HuH-7 (cell line): ENCODE data around the gene MMP24.
"Not testable (repeated sequence)": the region's sequence is repeated elsewhere in the genome, so short reads cannot be mapped to it uniquely, and the experiment has no call there.

Experiments used
- DNase-seq: peaks from one replicate; pipeline ENCODE4 v3.0.0; 2011; ENCODE audit warnings: low spot score

Gene MMP24

DNA sequence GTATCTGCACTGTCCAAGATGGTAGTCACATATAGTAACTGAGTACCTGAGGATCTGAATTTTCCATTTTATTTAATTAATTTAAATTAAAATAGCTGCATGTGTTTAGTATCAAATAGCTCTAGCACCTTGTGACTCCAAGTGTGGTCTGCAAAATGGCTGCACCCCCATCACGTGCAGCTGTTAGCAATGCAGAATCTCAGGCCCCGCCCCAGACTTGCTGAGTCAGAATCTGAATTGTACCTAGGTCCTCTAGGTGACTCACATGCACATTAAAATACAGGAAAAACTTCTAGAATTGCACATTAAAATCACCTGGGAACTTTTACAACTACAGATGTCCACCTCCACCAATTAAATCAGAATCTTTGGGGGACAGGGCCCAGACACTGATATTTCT, 84.9 kb downstream of the MMP24 start:
- DNase-seq: no peak

DNA sequence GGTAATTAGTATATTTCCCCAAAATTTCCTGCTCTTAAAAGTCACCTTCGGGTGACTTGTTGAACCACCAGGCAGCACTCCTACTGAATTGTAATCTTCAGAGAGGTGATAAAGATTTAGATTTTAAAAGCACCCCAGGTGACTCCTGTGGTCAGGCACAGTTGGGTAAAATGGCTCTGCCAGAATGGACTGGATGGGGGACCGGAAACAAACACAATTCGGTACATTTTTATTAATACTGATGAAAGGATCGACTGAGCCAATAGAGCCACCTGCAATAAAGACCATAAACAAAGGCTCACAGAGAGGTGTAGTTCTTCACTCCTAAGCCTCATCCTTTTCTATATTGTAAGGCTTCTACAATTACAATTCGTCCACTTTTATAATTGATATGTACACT, 85.3 kb downstream of the MMP24 start:
- no peak for DNase-seq

DNA sequence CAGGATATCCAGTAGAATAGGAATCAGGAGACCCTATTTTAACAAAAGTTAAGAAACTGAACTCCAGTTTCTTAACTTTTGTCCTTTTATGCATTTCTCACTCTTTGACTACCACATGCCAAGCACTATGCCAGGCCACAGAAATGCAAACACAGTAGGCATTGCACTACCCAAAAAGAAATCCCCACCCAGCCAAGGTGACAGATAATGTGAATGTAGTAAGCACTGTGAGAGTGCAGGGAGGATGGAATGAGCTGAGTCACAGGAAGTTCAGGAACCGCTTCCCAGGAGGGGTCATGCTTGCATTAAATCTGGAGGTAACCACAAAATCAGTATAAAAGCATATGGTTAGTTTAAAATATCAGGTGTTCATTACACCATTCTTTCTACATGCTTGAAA, 85.8 kb downstream of the MMP24 start:
- DNase-seq: no peak

DNA sequence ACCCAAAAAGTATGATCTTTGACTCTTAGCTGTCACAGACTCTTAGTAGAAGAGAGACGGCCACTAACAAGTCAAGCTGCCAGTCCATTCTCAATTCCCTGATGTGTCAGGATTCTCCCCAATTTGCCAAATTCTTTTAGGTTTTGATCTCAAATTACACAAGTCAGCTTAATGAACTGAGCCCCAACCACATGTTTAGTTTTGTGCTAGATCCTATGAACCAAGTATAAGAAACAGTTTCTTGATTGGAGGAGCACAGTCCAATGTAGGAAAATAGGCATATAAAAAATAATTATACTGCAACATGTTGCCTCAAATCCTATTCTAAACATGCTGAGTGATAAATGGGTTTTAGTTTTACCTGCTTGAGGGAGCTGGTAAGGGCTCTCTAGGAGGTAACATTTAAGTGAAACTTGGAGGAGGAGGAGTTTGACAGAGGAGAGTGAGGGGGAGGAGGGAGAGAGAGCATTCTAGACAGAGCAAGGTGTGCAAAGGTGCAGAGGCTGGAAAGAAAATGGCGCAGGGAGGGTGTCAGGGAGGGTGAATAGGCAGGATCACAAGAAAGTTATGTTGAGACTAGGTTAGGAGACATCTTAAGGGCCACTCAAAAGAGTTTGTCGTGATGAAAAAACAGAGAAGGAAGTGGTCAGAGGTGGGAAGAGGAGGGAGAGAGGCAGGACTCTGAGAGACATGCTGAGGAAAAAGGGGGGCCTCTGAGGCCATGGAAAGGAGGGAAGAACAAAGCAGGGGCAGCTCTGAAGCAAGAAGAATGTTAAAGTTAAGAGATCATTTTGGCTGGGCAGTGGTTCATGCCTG, 88.5 kb downstream of the MMP24 start:
- no peak for DNase-seq

DNA sequence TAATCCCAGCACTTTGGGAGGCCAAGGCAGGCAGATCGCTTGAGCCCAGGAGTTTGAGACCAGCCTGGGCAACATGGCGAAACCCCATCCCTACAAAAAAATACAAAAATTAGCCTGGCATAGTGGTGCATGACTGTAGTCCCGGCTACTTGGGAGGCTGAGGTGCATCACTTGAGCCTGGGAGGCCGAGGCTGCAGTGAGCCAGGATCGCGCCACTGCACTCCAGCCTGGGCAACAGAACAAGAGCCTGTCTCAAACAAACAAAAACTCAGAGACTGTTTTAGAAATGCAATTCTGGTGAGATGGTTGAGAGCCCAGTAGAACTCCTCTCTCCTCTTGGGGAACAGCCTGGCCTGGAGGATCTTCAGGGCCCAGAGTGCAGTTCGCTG, 89.1 kb downstream of the MMP24 start:
- DNase-seq: not testable (repeated sequence)

DNA sequence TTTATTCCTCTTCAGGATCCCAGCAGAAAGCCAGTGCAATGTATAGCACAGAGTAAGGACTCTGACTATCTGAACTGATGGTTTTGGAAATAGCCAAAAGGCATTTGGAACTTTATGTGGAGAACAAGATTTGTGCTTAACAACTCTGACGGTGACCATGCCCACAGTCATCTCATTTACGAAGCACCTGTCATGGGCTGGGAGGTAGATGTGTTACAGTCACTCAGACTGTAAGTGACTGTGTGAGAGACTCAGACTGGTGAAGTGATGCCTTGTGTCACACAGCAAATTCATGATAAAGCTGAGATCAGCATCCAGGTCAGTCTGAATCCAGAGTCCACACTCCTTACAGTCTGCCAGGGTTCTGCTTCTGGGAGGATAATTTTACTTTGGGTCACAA, 89.6 kb downstream of the MMP24 start:
- no peak for DNase-seq

DNA sequence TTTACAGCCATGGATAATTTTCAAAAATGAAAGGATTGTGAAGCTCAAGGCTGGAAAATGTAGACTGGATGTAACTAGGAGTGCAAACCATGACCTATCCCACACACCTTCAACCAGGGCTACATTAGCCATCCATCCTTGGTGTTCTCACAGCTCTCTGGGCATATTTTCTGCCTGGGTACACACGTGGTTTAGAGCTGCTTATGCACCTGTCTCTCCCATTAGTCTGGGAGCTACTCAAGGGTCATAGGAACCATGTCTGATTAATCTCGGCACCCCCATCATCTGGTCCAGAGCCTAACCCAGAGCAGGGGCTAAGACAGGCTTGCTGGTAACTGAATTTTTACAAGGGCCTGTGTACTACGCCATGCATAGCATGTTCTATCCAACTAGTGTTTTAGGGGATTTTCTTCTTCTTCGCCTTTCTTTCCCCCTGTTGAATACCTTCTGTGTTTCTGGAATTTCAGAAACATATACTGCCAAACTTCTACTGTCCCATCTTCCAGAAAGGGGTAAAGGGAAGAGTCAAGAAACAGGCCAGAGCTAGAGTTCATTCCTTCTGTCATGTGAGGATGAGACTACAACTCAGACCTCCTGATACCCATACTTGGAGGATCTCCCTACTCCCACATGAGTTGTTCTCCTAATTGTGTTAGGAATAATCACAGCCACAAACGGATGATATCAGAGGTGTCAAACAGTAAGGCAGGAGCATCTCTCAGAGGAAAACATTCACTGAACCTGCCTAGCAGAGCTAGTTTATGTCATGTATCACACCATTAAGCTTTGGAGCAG, 91.1 kb downstream of the MMP24 start:
- no peak for DNase-seq

DNA sequence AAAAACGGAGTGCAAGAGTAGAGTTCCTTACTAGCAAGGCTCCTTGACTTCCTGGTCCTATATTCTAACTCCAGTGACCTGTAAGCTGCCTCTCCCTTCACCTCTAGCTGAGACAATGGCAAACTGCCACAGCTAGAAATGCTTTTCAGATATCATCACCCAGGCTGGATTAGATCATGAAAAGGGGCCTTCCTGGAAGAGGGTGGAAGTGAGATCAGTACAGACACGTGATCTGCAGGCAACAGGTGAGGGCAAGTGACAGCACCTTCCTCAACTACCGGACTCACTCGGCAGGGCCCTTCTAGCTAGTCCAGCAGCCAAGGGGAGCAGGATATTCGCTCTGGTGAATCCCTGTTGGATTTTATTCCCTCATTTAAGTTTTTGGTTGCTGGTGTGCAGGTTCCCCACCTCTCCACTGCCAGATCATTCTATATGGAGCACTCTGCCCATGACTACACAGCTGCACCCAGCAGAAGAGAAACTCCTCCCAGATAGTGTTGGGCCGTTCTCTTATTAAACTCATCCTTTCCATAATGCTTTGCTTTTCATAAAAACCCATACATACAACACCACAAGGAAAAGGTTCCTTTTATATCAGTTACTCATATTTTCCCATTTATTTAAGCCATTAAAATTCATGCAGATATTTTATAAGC, 92.1 kb downstream of the MMP24 start:
- DNase-seq: no peak

DNA sequence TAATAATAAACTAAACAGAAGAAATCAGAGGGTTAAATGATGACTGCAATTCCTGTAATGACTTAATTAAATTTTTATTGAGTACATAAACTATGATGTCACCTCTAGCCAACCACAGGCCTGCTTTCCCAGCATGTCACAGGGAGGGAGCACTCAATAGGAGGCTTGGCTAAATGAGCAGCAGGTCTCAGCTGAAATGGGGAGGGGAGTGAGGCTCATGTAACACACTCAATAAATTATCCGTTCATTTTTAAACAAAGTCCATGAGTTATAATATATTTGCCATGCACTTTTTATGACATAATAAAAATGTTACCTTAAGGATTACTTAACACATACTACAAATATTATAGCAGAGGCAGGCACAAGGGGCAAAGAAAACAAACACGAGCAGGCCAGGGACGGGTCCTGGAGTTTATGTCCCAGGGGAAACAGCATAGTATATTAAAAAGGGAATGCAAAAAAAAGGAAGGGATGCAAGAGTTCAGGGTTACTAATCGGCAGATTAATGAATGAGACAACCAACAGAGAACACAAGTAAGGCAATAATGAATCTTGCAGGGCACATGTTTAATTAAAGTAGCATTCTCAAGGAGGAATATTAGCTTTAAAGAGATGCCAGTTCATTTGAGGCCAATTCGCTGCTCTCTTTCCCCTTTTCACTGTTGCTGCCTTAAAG, 92.8 kb downstream of the MMP24 start:
- DNase-seq: no peak

DNA sequence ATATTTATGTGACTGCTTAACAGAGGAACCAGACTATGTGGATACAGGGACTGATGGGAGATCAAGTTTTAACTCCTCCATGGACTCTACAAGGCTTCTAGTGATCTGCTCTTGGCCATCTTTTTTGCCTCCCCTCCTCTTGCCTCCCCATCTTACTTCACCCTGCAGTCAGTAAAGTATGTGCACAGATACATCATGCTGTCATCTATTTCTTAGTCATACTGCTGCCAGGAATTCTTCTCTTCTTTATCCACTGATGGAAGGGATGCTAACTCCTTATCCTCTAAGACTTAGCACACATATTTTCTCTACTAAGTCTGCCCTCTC, 93.3 kb downstream of the MMP24 start:
- DNase-seq: no peak

DNA sequence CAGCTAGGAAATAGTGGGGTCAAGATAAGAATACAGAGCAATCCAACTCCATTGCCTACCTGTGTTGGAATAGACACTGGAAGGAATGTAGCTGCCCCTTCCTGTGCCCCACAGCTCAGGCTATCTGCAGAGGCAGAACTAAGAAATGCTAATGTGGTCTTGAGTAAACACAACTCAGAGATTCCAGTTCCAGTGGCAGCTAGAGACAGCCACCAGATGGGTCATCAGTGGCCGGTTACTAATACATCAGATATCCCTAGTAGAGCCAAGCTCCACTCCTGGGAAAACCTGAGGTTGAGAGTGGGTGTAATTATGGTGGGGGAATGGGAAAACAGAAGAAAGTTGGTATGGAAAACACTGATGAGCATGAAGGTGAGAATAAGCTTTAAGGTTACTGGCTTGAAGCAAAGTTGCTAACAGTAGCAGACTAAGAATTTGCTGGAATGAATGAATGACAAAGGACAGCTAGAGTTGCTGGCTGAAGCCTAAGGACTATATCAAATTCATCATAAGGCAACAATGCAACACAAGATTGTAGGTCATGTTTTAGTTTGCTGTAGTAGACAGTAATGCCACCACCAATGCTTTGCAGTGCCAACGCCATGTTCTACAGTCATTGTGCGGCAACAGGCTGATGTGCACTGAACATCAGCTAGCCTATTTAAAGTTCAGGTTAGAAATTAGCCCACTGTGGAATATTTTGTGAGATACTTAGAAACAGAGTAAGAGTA, 94.1 kb downstream of the MMP24 start:
- DNase-seq: no peak

DNA sequence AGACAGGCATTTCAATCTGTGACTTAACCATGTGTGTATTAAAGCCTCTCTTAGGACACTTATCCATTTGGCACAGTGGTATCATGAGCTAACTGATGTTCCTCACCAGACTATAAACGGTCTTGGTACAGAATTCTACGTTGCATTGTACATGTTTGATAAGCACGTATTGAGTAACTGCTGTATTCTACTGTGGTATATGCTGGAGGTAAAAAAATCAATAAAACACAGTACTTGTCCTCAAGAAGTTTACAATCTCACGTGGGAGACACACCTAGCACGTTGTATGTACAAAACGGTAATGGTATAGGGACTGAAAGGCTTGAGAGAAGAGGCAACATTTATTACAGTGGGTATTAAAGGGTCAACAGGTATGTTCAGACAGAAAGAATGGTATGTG, 98.9 kb downstream of the MMP24 start:
- no peak for DNase-seq

DNA sequence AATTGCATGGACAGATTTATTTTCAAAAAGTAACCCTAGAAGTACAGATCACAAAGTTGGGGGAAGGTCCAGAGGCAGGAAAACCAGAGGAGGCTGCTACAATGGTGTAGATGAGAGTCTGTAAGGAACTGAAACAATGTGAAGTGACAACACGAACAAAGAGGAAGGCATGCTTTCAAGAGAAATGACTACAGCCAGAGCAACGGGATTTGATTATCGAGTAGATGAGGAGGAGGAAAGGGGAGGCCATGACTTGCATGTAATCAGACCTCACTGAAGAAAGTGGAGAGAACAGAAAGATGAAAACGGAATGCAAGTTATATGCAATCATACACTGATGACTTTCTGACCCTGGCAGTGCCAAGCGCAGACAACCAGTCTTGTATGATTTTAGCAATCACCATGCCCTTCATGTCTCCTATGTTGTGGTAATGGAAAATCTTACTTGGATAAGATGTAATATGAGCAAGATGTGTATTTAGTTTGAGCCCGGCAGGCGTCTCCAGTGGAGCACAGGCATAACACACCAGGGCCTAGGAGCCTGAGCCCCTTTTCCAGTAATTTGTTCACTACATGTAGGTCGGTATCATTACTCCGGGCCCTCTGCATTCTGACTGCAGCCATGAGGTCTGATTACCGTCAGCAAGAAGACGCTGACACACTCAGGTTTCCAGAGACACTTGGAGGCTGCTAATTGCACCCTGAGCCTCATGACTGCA, 99.7 kb downstream of the MMP24 start:
- no peak for DNase-seq
